ENCODE data around the gene RHBDD2. TPM values are rescaled to one million over a fixed set of nuclear protein-coding genes. Genes with fewer than 3 reads are reported as not detected.
A peak's percentile ranks its signal among the peaks of the same experiment; 100 is the strongest.
"Not testable (repeated sequence)": the region's sequence is repeated elsewhere in the genome, so short reads cannot be mapped to it uniquely, and the experiment has no call there.

Gene RHBDD2
- total RNA-seq, 1 donor from 2014 or later = 34.1 TPM

- H3K27ac ChIP-seq = no peak overlapping the region
- DNase-seq (ENCODE audit: extremely low spot score in 2 of 2) = no peak
- H3K9me3 ChIP-seq = no peaks in the 10 kb centered on the region
- H3K27me3 ChIP-seq = no peaks in the 10 kb centered on the region
- intact Hi-C loops (cut with DNase I) = no loop called here
- H3K36me3 ChIP-seq = no peaks in the 10 kb centered on the region
- peaks cover 14% of the 10 kb centered on the region for H3K4me1 ChIP-seq
- H3K4me3 ChIP-seq = no peak overlapping the region
- TF ChIP-seq POLR2A (IDR thresholded peaks at IDR 0.05) = no peak
- TF ChIP-seq CTCF (IDR thresholded peaks at IDR 0.05) = no peak
- no peak for TF ChIP-seq POLR2AphosphoS5 (IDR thresholded peaks at IDR 0.05; ENCODE audit: insufficient read depth in 1 of 2, low read depth in 1 of 2)
Observed at GRCh38 chr7:75840029-75840428, 38.8 kb upstream of the RHBDD2 start.

DNA sequence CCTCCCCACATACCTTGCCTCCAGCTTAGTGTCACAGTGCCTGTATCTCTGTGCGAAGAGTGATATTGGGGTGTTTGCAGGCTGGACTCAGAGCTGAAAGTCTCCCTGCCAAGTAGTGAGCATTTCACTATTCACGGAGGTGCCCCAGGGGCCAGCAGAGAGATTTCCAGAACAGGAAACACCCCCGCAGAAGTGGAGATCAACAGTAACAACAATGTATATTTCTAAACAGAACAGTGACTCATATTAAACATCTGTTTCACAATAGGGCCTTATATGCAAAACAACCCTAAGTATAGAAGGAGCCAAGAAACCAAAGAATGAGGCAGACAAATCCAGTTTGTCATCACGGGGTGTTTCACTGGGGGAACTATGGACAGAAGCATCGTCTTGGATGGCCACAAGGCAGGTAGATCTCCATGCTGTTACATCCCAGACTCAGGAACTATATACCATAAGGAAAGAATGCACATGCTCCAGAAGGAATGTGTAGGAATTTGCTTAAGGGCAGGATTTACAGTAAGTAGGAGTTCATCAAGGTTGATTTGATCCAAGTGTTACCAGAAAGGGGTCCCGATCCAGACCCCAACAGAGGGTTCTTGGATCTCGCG lies 35.9 kb upstream of the RHBDD2 start:
- no peak for TF ChIP-seq POLR2A (IDR thresholded peaks at IDR 0.05)
- TF ChIP-seq POLR2AphosphoS5 (IDR thresholded peaks at IDR 0.05; ENCODE audit: insufficient read depth in 1 of 2, low read depth in 1 of 2) = peak in 1 of 2 donors; percentile 79
- TF ChIP-seq CTCF (IDR thresholded peaks at IDR 0.05) = no peak
- Histone ChIP-seq H3K36me3 (no peaks in the 10 kb centered on the region), H3K27me3 (no peaks in the 10 kb centered on the region), H3K4me3 (no peak overlapping the region), H3K4me1 (peaks cover 14% of the 10 kb centered on the region), H3K9me3 (no peaks in the 10 kb centered on the region), H3K27ac (peak overlapping the region; percentile 43)
- no peak for DNase-seq (ENCODE audit: extremely low spot score in 2 of 2)
- intact Hi-C loops (cut with DNase I) = no loop called here

GRCh38 chr7:75843613-75844116 lies 35.2 kb upstream of the RHBDD2 start:
- Histone ChIP-seq H3K27ac (no peak overlapping the region), H3K4me3 (no peak overlapping the region), H3K36me3 (no peaks in the 10 kb centered on the region), H3K4me1 (peaks cover 14% of the 10 kb centered on the region), H3K27me3 (no peaks in the 10 kb centered on the region), H3K9me3 (no peaks in the 10 kb centered on the region)
- TF ChIP-seq CTCF (IDR thresholded peaks at IDR 0.05) (no peak), POLR2AphosphoS5 (IDR thresholded peaks at IDR 0.05; ENCODE audit: insufficient read depth in 1 of 2, low read depth in 1 of 2) (no peak), POLR2A (IDR thresholded peaks at IDR 0.05) (no peak)
- no peak for DNase-seq (ENCODE audit: extremely low spot score in 2 of 2)
- intact Hi-C loops (cut with DNase I) = no loop called here

DNA sequence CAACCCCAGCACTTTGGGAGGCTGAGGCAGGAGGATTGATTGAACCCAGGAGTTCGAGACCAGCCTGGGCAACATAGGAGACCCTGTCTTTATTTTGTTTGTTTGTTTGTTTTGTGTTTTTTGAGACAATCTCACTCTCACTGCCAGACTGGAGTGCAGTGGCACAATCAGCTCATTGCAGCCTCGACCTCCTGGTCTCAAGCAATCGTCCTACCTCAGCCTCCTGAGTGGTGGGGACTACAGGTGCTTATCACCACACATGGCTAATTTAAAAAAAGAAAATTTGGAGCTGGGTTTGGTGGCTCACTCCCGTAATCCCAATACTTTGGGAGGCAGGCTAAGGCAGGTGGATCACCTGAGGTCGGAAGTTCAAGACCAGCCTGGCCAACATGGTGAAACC lies 34.7 kb upstream of the RHBDD2 start:
- H3K27me3 ChIP-seq = no peaks in the 10 kb centered on the region
- H3K4me3 ChIP-seq = no peak overlapping the region
- H3K9me3 ChIP-seq = no peaks in the 10 kb centered on the region
- peaks cover 14% of the 10 kb centered on the region for H3K4me1 ChIP-seq
- DNase-seq (ENCODE audit: extremely low spot score in 2 of 2) = no peak
- H3K27ac ChIP-seq = no peak overlapping the region
- no peaks in the 10 kb centered on the region for H3K36me3 ChIP-seq
- intact Hi-C loops (cut with DNase I) = no loop called here
- TF ChIP-seq CTCF (IDR thresholded peaks at IDR 0.05) = no peak

DNA sequence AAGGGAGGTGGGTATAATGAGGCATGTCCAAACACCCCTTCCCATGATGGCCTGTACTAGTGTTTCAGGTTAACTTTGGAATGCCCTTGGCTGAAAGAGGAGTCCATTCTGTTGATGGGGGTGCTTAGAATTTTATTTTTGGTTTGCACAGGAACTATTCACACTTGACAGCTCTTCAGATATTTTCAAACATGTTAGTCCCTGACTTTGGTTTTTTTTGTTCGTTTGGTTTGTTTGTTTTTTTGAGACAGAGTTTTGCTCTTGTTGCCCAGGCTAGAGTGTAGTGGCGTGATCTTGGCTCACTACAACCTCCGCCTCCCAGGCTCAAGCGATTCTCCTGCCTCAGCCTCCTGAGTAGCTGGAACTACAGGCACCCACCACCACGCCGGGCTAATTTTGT lies 33.7 kb upstream of the RHBDD2 start:
- H3K27me3 ChIP-seq; intact Hi-C loops (cut with DNase I); DNase-seq (ENCODE audit: extremely low spot score in 2 of 2); H3K36me3 ChIP-seq; H3K4me3 ChIP-seq; H3K9me3 ChIP-seq; H3K27ac ChIP-seq: not testable (repeated sequence)
- H3K4me1 ChIP-seq = peaks cover 14% of the 10 kb centered on the region

All from vagina (tissue), 2 donors.